H9 (cell line): ENCODE results near the gene MYO7A. TPM values are rescaled to one million over a fixed set of nuclear protein-coding genes. Genes with fewer than 3 reads are reported as not detected.

Experiments
- DNase-seq: peaks from one replicate; pipeline ENCODE4 v3.0.0-alpha.2; 2017
- H2AFZ ChIP-seq: one replicate; pipeline ENCODE4 v1.6.1; 2013; ENCODE audit warnings: mild to moderate bottlenecking, low read length, control low read depth, moderate library complexity
- H2AK5ac ChIP-seq: 2 replicates; pipeline ENCODE4 v1.6.1; 2013; ENCODE audit warnings: low read length, control low read depth, mixed read lengths; ENCODE audit not compliant: insufficient read length
- H2BK120ac ChIP-seq: one replicate; pipeline ENCODE4 v1.6.1; 2013; ENCODE audit warnings: low read depth, mild to moderate bottlenecking, low read length, control low read depth, inconsistent platforms; ENCODE audit not compliant: poor library complexity, severe bottlenecking
- H2BK12ac ChIP-seq: 2 replicates; pipeline ENCODE4 v1.6.1; 2013; ENCODE audit warnings: low read length, control low read depth, mixed read lengths, low read depth; ENCODE audit not compliant: insufficient read length
- H2BK15ac ChIP-seq: 2 replicates; pipeline ENCODE4 v1.6.1; 2013; ENCODE audit warnings: low read depth, low read length, control low read depth
- H2BK20ac ChIP-seq: one replicate; pipeline ENCODE4 v1.6.1; 2013; ENCODE audit warnings: low read depth, mild to moderate bottlenecking, low read length, control low read depth, inconsistent platforms; ENCODE audit not compliant: poor library complexity, severe bottlenecking
- H2BK5ac ChIP-seq: 2 replicates; pipeline ENCODE4 v1.6.1; 2013; ENCODE audit warnings: low read length, control low read depth, mixed read lengths; ENCODE audit not compliant: insufficient read length
- H3K14ac ChIP-seq: 2 replicates; pipeline ENCODE4 v1.6.1; 2013; ENCODE audit warnings: low read length, control low read depth; ENCODE audit not compliant: insufficient read depth
- H3K18ac ChIP-seq: 2 replicates; pipeline ENCODE4 v1.6.1; 2013; ENCODE audit warnings: low read depth, mild to moderate bottlenecking, mixed read lengths, low read length, control low read depth; ENCODE audit not compliant: insufficient read length
- H3K23ac ChIP-seq: 2 replicates; pipeline ENCODE4 v1.6.1; 2013; ENCODE audit warnings: low read length, control low read depth, mixed read lengths, low read depth; ENCODE audit not compliant: insufficient read length
- H3K23me2 ChIP-seq: 2 replicates; pipeline ENCODE4 v1.6.1; 2013; ENCODE audit warnings: low read depth, mild to moderate bottlenecking, mixed read lengths, low read length, control low read depth; ENCODE audit not compliant: insufficient read length, poor library complexity, severe bottlenecking
- H3K27ac ChIP-seq: 2 replicates; pipeline ENCODE4 v1.5.1; 2013; ENCODE audit warnings: low read length, control low read depth, mixed read lengths, low read depth; ENCODE audit not compliant: insufficient read length
- H3K27me3 ChIP-seq: 2 replicates; pipeline ENCODE4 v1.6.1; 2013; ENCODE audit warnings: low read length, control low read depth, inconsistent platforms; ENCODE audit not compliant: insufficient read depth
- H3K4ac ChIP-seq: 2 replicates; pipeline ENCODE4 v1.6.1; 2013; ENCODE audit warnings: low read depth, mild to moderate bottlenecking, control low read depth, inconsistent platforms, low read length, moderate library complexity
- H3K4me1 ChIP-seq: 2 replicates; pipeline ENCODE4 v1.6.1; 2013; ENCODE audit warnings: low read length, control low read depth, inconsistent platforms; ENCODE audit not compliant: insufficient read depth
- H3K4me2 ChIP-seq: 2 replicates; pipeline ENCODE4 v1.6.1; 2013; ENCODE audit warnings: low read length, control low read depth, mixed read lengths; ENCODE audit not compliant: insufficient read length, insufficient read depth
- H3K56ac ChIP-seq: 2 replicates; pipeline ENCODE4 v1.6.1; 2013; ENCODE audit warnings: low read depth, mild to moderate bottlenecking, mixed read lengths, low read length, control low read depth; ENCODE audit not compliant: insufficient read length
- H3K79me1 ChIP-seq: 2 replicates; pipeline ENCODE4 v1.6.1; 2013; ENCODE audit warnings: low read depth, mild to moderate bottlenecking, moderate library complexity, low read length, control low read depth, inconsistent platforms; ENCODE audit not compliant: insufficient read depth, poor library complexity, severe bottlenecking
- H3K79me2 ChIP-seq: 2 replicates; pipeline ENCODE4 v1.6.1; 2013; ENCODE audit warnings: low read length, control low read depth, inconsistent platforms; ENCODE audit not compliant: insufficient read depth
- H3K9ac ChIP-seq: 2 replicates; pipeline ENCODE4 v1.6.1; 2013; ENCODE audit warnings: low read length, control low read depth, mixed read lengths; ENCODE audit not compliant: insufficient read length; ENCODE audit errors: extremely low read depth
- H3K9me3 ChIP-seq: one replicate; pipeline ENCODE4 v1.6.1; 2013; ENCODE audit warnings: low read depth, low read length, inconsistent platforms; ENCODE audit not compliant: control insufficient read depth
- H3T11ph ChIP-seq: one replicate; pipeline ENCODE4 v1.6.1; 2013; ENCODE audit warnings: mild to moderate bottlenecking, low read length, control low read depth, inconsistent platforms
- H4K20me1 ChIP-seq: one replicate; pipeline ENCODE4 v1.6.1; 2013; ENCODE audit not compliant: control insufficient read depth, insufficient read length, insufficient read depth
- H4K5ac ChIP-seq: 2 replicates; pipeline ENCODE4 v1.6.1; 2013; ENCODE audit warnings: low read depth, mild to moderate bottlenecking, mixed read lengths, low read length, control low read depth; ENCODE audit not compliant: insufficient read length
- H4K8ac ChIP-seq: replicated peaks from 2 replicates; pipeline ENCODE4 v1.6.1; 2013; ENCODE audit warnings: low read length, control low read depth, mixed read lengths, low read depth; ENCODE audit not compliant: insufficient read length
- H4K91ac ChIP-seq: 2 replicates; pipeline ENCODE4 v1.6.1; 2013; ENCODE audit warnings: low read depth, mild to moderate bottlenecking, moderate library complexity, mixed read lengths, low read length, control low read depth; ENCODE audit not compliant: insufficient read length
- H3K27ac Mint-ChIP-seq, 3 experiments: 2 replicates in 2 of 3; 3 replicates in 1 of 3; pipeline ENCODE4 v1.8.0; 2020 to 2021; ENCODE audit warnings: mixed read lengths in 3 of 3, mild to moderate bottlenecking in 1 of 3, moderate library complexity in 1 of 3
- H3K27me3 Mint-ChIP-seq: 2 replicates; pipeline ENCODE4 v1.8.0; 2021; ENCODE audit warnings: low read depth, mild to moderate bottlenecking, moderate library complexity, mixed read lengths
- H3K36me3 Mint-ChIP-seq, 3 experiments: 2 replicates in 2 of 3; 3 replicates in 1 of 3; pipeline ENCODE4 v1.8.0; 2020 to 2021; ENCODE audit warnings: low read depth in 3 of 3, mixed read lengths in 3 of 3; ENCODE audit not compliant: insufficient read depth in 1 of 3
- H3K4me1 Mint-ChIP-seq, 2 experiments: 2 replicates each; pipeline ENCODE4 v1.8.0; 2020; ENCODE audit warnings: mixed read lengths in 2 of 2
- H3K4me3 Mint-ChIP-seq, 2 experiments: 2 replicates in 1 of 2; 3 replicates in 1 of 2; pipeline ENCODE4 v1.8.0; 2020 to 2021; ENCODE audit warnings: mild to moderate bottlenecking in 2 of 2, mixed read lengths in 2 of 2, moderate library complexity in 1 of 2
- H3K9me3 Mint-ChIP-seq, 2 experiments: 2 replicates in 1 of 2; 3 replicates in 1 of 2; pipeline ENCODE4 v1.8.0; 2020; ENCODE audit warnings: mild to moderate bottlenecking in 2 of 2, mixed read lengths in 2 of 2, moderate library complexity in 1 of 2
- CTCF ChIP-seq: fragments of 200-600 bp; sonication (generic); conservative IDR thresholded peaks from 3 replicates; pipeline ENCODE4 v1.8.0; 2021; ENCODE audit warnings: antibody characterized with exemption, mild to moderate bottlenecking
- WGBS: extraction: QIAGEN DNeasy Blood & Tissue Kit; methylation state at CpG from one replicate; pipeline ENCODE4 v1.1.7; 2013; ENCODE audit warnings: missing lambda C conversion rate, low lambda C conversion rate, mixed read lengths; ENCODE audit not compliant: insufficient read length; ENCODE audit errors: extremely low coverage; 5-methylcytosine and 5-hydroxymethylcytosine counted together
- total RNA-seq: library from RNA; stranded (reverse); gene quantifications from 2 replicates; pipeline ENCODE4 v1.2.1, GENCODE V29; 2021

The MYO7A gene
- total RNA-seq, 1 experiment from 2014 or later: 1.6 TPM

GRCh38 chr11:77104727-77105126 lies 23.3 kb upstream of the MYO7A start:
- Histone ChIP-seq H4K8ac (no peak overlapping the region), H2BK20ac (no peak overlapping the region), H3K14ac (no peak overlapping the region), H2AFZ (no peak overlapping the region), H3K27me3 (no peaks in the 10 kb centered on the region), H3K4me1 (no peaks in the 10 kb centered on the region), H3K56ac (no peak overlapping the region), H3K4ac (no peak overlapping the region), H3K79me2 (no peaks in the 10 kb centered on the region), H4K20me1 (no peaks in the 10 kb centered on the region), H3K9ac (no peak overlapping the region), H3K9me3 (no peaks in the 10 kb centered on the region), H2BK12ac (no peak overlapping the region), H2BK5ac (no peak overlapping the region), H3K23me2 (no peaks in the 10 kb centered on the region), H3K27ac (no peak overlapping the region), H3K18ac (no peak overlapping the region), H3K79me1 (no peaks in the 10 kb centered on the region), H3T11ph (no peak overlapping the region), H3K23ac (no peak overlapping the region), H4K91ac (no peak overlapping the region), H4K5ac (no peak overlapping the region), H2BK15ac (no peak overlapping the region), H2AK5ac (no peak overlapping the region), H2BK120ac (no peak overlapping the region), H3K4me2 (no peak overlapping the region)
- peaks cover 2% of the 10 kb centered on the region; the same call in 1 of the 2 replicates for H3K27me3 Mint-ChIP-seq
- DNase-seq: no peak
- H3K4me1 Mint-ChIP-seq: no peaks in the 10 kb centered on the region
- no peak overlapping the region for H3K4me3 Mint-ChIP-seq
- peaks cover 4 to 5% of the 10 kb centered on the region in 2 experiments; a peak in 4 of 5 replicates for H3K9me3 Mint-ChIP-seq
- TF ChIP-seq CTCF: no peak
- WGBS: no CpG with 5 or more reads among the region's 8 CpGs
- H3K27ac Mint-ChIP-seq: peak overlapping the region in 2 of 3 experiments; percentile 18 to 55; a peak in 2 of 7 replicates
- H3K36me3 Mint-ChIP-seq: peaks cover 4 to 15% (median 10%) of the 10 kb centered on the region in 3 experiments; a peak in 5 of 7 replicates
